HEK293 (cell line): ENCODE data around the gene EMC9.

ENCODE experiments used
- CTCF ChIA-PET: fragments of 350-600 bp; formaldehyde crosslinking; extraction: SDS; loops from one replicate; lab custom pipeline; 2021; ENCODE audit warnings: antibody characterized with exemption; lab: Yijun Ruan, JAX
- POLR2A ChIA-PET: fragments of 300-600 bp; formaldehyde crosslinking; extraction: SDS; loops from one replicate; lab custom pipeline; 2020; ENCODE audit warnings: antibody characterized with exemption, inconsistent platforms; lab: Yijun Ruan, JAX
- H3K27ac ChIP-seq: fragments of 200-500 bp; sonication (Bioruptor generic); 2 replicates; pipeline ENCODE4 v1.5.1; 2014; ENCODE audit warnings: low read depth, low read length, control low read depth, inconsistent platforms; ENCODE audit errors: extremely low read depth
- H3K36me3 ChIP-seq, 2 experiments: fragments of 200-500 bp in 1 of 2; sonication (Bioruptor generic) in 1 of 2; 1 replicate in 1 of 2; 2 replicates in 1 of 2; pipeline ENCODE4 v1.5.1; 2014 to 2017; ENCODE audit warnings: inconsistent platforms in 2 of 2, low read length in 2 of 2; ENCODE audit not compliant: control insufficient read depth in 2 of 2, insufficient read depth in 1 of 2
- H3K4me1 ChIP-seq: fragments of 200-500 bp; sonication (Bioruptor generic); 2 replicates; pipeline ENCODE4 v1.5.1; 2014; ENCODE audit warnings: mild to moderate bottlenecking, low read length, inconsistent platforms; ENCODE audit not compliant: control insufficient read depth, insufficient read depth
- H3K4me3 ChIP-seq: 2 replicates; pipeline ENCODE4 v1.5.1; 2011; ENCODE audit warnings: low read depth, mild to moderate bottlenecking, control low read depth, low read length, moderate library complexity
- H3K9me3 ChIP-seq: fragments of 200-500 bp; sonication (Bioruptor generic); 2 replicates; pipeline ENCODE4 v1.5.1; 2014; ENCODE audit warnings: low read depth, low read length, inconsistent platforms; ENCODE audit not compliant: control insufficient read depth, insufficient read depth
- PBX3 ChIP-seq: sonication (generic); formaldehyde crosslinking; IDR thresholded peaks from 2 replicates; pipeline ENCODE4 v1.8.1; 2022; ENCODE audit warnings: mild to moderate bottlenecking, moderate library complexity, missing genetic modification reagents
- SALL2 ChIP-seq: fragments of 450-650 bp; formaldehyde crosslinking; IDR thresholded peaks from 2 replicates; pipeline ENCODE4 v1.5.0; 2017; ENCODE audit warnings: missing biosample characterization, mild to moderate bottlenecking, missing genetic modification characterization, borderline replicate concordance
- ZBTB10 ChIP-seq: fragments of 450-650 bp; formaldehyde crosslinking; IDR thresholded peaks from 2 replicates; pipeline ENCODE4 v1.5.1; 2016; ENCODE audit warnings: missing biosample characterization, missing genetic modification characterization
- ZBTB11 ChIP-seq: fragments of 450-650 bp; formaldehyde crosslinking; conservative IDR thresholded peaks from 2 replicates; pipeline ENCODE4 v1.5.1; 2016; ENCODE audit warnings: low read depth, missing biosample characterization, missing genetic modification characterization
- ZBTB26 ChIP-seq: fragments of 450-650 bp; formaldehyde crosslinking; optimal IDR thresholded peaks from 2 replicates; pipeline ENCODE3; 2016; ENCODE audit warnings: missing biosample characterization, mild to moderate bottlenecking, missing genetic modification characterization
- ZNF26 ChIP-seq: fragments of 450-650 bp; formaldehyde crosslinking; IDR thresholded peaks from 2 replicates; pipeline ENCODE4 v1.5.1; 2016; ENCODE audit warnings: missing biosample characterization, missing genetic modification characterization
- ZNF335 ChIP-seq: fragments of 450-650 bp; formaldehyde crosslinking; conservative IDR thresholded peaks from 2 replicates; pipeline ENCODE4 v1.5.1; 2016; ENCODE audit warnings: missing biosample characterization, missing genetic modification characterization
- ZNF449 ChIP-seq: fragments of 450-650 bp; formaldehyde crosslinking; IDR thresholded peaks from 2 replicates; pipeline ENCODE4 v1.5.1; 2017; ENCODE audit warnings: missing biosample characterization, mild to moderate bottlenecking, missing genetic modification characterization, moderate library complexity
- ZNF585B ChIP-seq: fragments of 450-650 bp; formaldehyde crosslinking; IDR thresholded peaks from 2 replicates; pipeline ENCODE4 v1.5.1; 2016; ENCODE audit warnings: missing biosample characterization, missing genetic modification characterization
- ZNF76 ChIP-seq: fragments of 450-650 bp; formaldehyde crosslinking; IDR thresholded peaks from 2 replicates; pipeline ENCODE4; 2016; ENCODE audit warnings: low read depth, missing biosample characterization, missing genetic modification characterization, borderline replicate concordance

EMC9 gene

GRCh38 chr14:24149302-24149969 is 8.0 kb upstream of the EMC9 start:
- Histone ChIP-seq H3K9me3 (no peaks in the 10 kb centered on the region), H3K27ac (no peak overlapping the region), H3K4me3 (no peak overlapping the region), H3K36me3 (peaks cover 30 to 59% of the 10 kb centered on the region in 2 experiments), H3K4me1 (peaks cover 8% of the 10 kb centered on the region)
- CTCF ChIA-PET = interaction anchor here (0.6 to 3.7 kb wide), 2 partner anchors 12 to 15 kb away, joined by 3 to 34 read pairs; partner anchors contain the start of gene IRF9
- no peak for TF ChIP-seq ZBTB10
- POLR2A ChIA-PET = interaction anchor here (1.0 to 3.3 kb wide), 3 partner anchors 8 to 35 kb away, joined by 3 to 20 read pairs (median 7); partner anchors contain the start of genes DCAF11, EMC9, NRL and PSME1

- ChIA-PET CTCF (interaction anchor here (1.0 to 3.7 kb wide), 3 partner anchors 13 to 90 kb away, joined by 3 to 34 read pairs (median 3); partner anchors contain the start of gene IRF9), POLR2A (interaction anchor here (0.6 to 3.8 kb wide), 8 partner anchors 10 to 54 kb away, joined by 4 to 79 read pairs (median 14); partner anchors contain the start of genes DCAF11, IPO4, IRF9 and NRL)
- TF ChIP-seq SALL2 (tag by site-specific recombination) (no peak), PBX3 (CRISPR knock-in tag) (0 out of 2 replicates have a peak, but pooled peaks have one; percentile 54), ZNF585B (tag by site-specific recombination) (no peak), ZNF449 (tag by site-specific recombination) (no peak), ZBTB26 (peak; percentile 5), ZBTB11 (tag by site-specific recombination) (0 out of 2 replicates have a peak, but pooled peaks have one; percentile 6), ZNF335 (tag by site-specific recombination) (peak; percentile 11; the same call in 1 of the 2 replicates), ZNF76 (tag by site-specific recombination) (peak; percentile 25; the same call in 1 of the 2 replicates), ZNF26 (tag by site-specific recombination) (no peak)
- H3K4me3 ChIP-seq = peak overlapping the region; percentile 91
- peaks cover 8% of the 10 kb centered on the region for H3K4me1 ChIP-seq
- H3K36me3 ChIP-seq = peaks cover 21 to 66% of the 10 kb centered on the region in 2 experiments
- peak overlapping the region; percentile 68; the same call in 1 of the 2 replicates for H3K27ac ChIP-seq
- no peaks in the 10 kb centered on the region for H3K9me3 ChIP-seq
These were observed 6.5 kb upstream of the EMC9 start for GRCh38 chr14:24147761-24148428.
